Naive thymus-derived CD8-positive, alpha-beta T cell (primary cell): Measurements from ENCODE around the gene CD44. TPM values are rescaled to one million over a fixed set of nuclear protein-coding genes. Genes with fewer than 3 reads are reported as not detected.
A peak's percentile ranks its signal among the peaks of the same experiment; 100 is the strongest.

Experiments used
- ATAC-seq, 2 donors: fragments of 150-1000 bp; cut with Tn5 transposase in 1 of 2; sonication (Bioruptor Pico), chemical (Tn5 transposase) in 1 of 2; 1 replicate in 1 of 2; 2 replicates in 1 of 2; pipeline ENCODE4 v1.10.0; 2021; ENCODE audit warnings: mild to moderate bottlenecking in 2 of 2, moderate library complexity in 2 of 2
- POLR2A ChIA-PET: fragments of 350-600 bp; sonication (Branson Sonifier 250); formaldehyde crosslinking; loops from one replicate; lab custom pipeline; 2021; ENCODE audit warnings: antibody characterized with exemption; lab: Charles Lee
- DNase-seq, 10 donors: peaks; one replicate each; pipeline versions ENCODE4 v3.0.0 to v3.0.0-alpha.2; 2020 to 2022
- H3K27ac Mint-ChIP-seq, 10 donors: one replicate each; pipeline ENCODE4 v1.8.0; 2020 to 2022; ENCODE audit warnings: mild to moderate bottlenecking in 10 of 10, mixed read lengths in 10 of 10, moderate library complexity in 4 of 10, inconsistent platforms in 1 of 10
- H3K27me3 Mint-ChIP-seq, 5 donors: one replicate each; pipeline ENCODE4 v1.8.0; 2021 to 2022; ENCODE audit warnings: mixed read lengths in 5 of 5
- H3K36me3 Mint-ChIP-seq, 3 donors: one replicate each; pipeline ENCODE4 v1.8.0; 2020 to 2022; ENCODE audit warnings: mixed read lengths in 3 of 3, mild to moderate bottlenecking in 2 of 3, inconsistent platforms in 1 of 3
- H3K4me1 Mint-ChIP-seq, 4 donors: one replicate each; pipeline ENCODE4 v1.8.0; 2021 to 2022; ENCODE audit warnings: mixed read lengths in 4 of 4
- H3K4me3 Mint-ChIP-seq, 10 donors: one replicate each; pipeline ENCODE4 v1.8.0; 2020 to 2022; ENCODE audit warnings: mild to moderate bottlenecking in 10 of 10, mixed read lengths in 10 of 10, moderate library complexity in 6 of 10, inconsistent platforms in 1 of 10
- H3K9me3 Mint-ChIP-seq, 9 donors: one replicate each; pipeline ENCODE4 v1.8.0; 2020 to 2022; ENCODE audit warnings: mixed read lengths in 9 of 9, mild to moderate bottlenecking in 3 of 9, inconsistent platforms in 1 of 9, moderate library complexity in 1 of 9
- polyA plus RNA-seq, 3 donors: library from polyadenylated mRNA; unstranded; fragments of 300-500 nt; fragmentation: Illumina TruSeq; gene quantifications; one replicate each; pipeline ENCODE4 v1.2.3, GENCODE V29; 2021
- total RNA-seq, 8 experiments: library from RNA in 2 of 8; stranded (reverse) in 2 of 8; gene quantifications; one replicate each; pipeline ENCODE4 v1.2.3 and lab custom pipeline; 2021 to 2026

The CD44 gene
- total and polyA plus RNA-seq, 5 experiments from 2014 or later, result 291 to 703 (median 291) TPM

GRCh38 chr11:35131886-35132285, 7.1 kb upstream of the CD44 start:
- no peaks in the 10 kb centered on the region for H3K27me3 Mint-ChIP-seq
- H3K9me3 Mint-ChIP-seq, result peaks cover 0 to 3% (median 0%) of the 10 kb centered on the region in 9 donors
- H3K4me1 Mint-ChIP-seq, result peaks cover 16 to 37% (median 28%) of the 10 kb centered on the region in 4 donors
- peak overlapping the region in 4 of 10 donors; percentile 4 to 39 (median 20) for H3K4me3 Mint-ChIP-seq
- POLR2A ChIA-PET, result interaction anchor here (0.9 kb wide), 1 partner anchor 45 kb away, joined by 3 read pairs; no protein-coding TSS in a partner anchor
- H3K36me3 Mint-ChIP-seq, result no peaks in the 10 kb centered on the region
- ATAC-seq (peak; percentile 64 to 65), DNase-seq (no peak)
- H3K27ac Mint-ChIP-seq, result peak overlapping the region in 8 of 10 donors; percentile 5 to 75 (median 41)

DNA sequence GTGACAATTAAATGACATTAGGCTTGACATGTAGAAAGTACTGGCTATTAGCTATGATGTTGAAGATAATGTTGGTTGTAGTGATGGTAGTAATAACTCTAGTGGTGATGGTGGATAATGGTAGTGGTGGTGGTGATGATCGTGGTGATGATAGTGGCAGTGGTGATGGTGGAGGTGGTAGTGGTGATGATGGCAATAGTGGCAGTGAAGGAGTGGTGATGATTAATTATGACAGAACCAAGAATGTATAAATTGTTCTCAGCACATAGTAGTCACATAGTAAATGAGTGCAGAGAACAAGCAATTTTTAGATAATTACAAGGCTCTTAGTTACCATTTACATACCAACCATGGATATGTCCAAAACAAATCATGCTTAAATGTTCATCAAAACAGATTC, 5.3 kb upstream of the CD44 start:
- Mint-ChIP-seq H3K4me1 (peaks cover 26 to 49% (median 43%) of the 10 kb centered on the region in 4 donors), H3K27me3 (no peaks in the 10 kb centered on the region), H3K9me3 (peaks cover 0 to 3% (median 0%) of the 10 kb centered on the region in 9 donors), H3K4me3 (no peak overlapping the region), H3K36me3 (no peaks in the 10 kb centered on the region), H3K27ac (peak overlapping the region in 1 of 10 donors; percentile 18)
- POLR2A ChIA-PET, result interaction anchor here (1.0 kb wide), 1 partner anchor 83 kb away, joined by 3 read pairs; no protein-coding TSS in a partner anchor
- DNase-seq (no peak), ATAC-seq (no peak)

- no peak overlapping the region for H3K4me3 Mint-ChIP-seq
- ATAC-seq (no peak), DNase-seq (no peak)
- POLR2A ChIA-PET, result interaction anchor here (1.4 kb wide), 1 partner anchor 56 kb away, joined by 4 read pairs; no protein-coding TSS in a partner anchor
- peaks cover 0 to 3% (median 0%) of the 10 kb centered on the region in 9 donors for H3K9me3 Mint-ChIP-seq
- peaks cover 26 to 50% (median 46%) of the 10 kb centered on the region in 4 donors for H3K4me1 Mint-ChIP-seq
- peak overlapping the region in 1 of 10 donors; percentile 28 for H3K27ac Mint-ChIP-seq
- peaks cover 0 to 5% (median 0%) of the 10 kb centered on the region in 3 donors for H3K36me3 Mint-ChIP-seq
- peaks cover 0 to 2% (median 0%) of the 10 kb centered on the region in 5 donors for H3K27me3 Mint-ChIP-seq
Observed at GRCh38 chr11:35134403-35135148, 4.4 kb upstream of the CD44 start.

- Mint-ChIP-seq H3K27me3 (peaks cover 0 to 2% (median 0%) of the 10 kb centered on the region in 5 donors), H3K27ac (no peak overlapping the region), H3K4me1 (peaks cover 26 to 50% (median 49%) of the 10 kb centered on the region in 4 donors), H3K9me3 (peaks cover 0 to 3% (median 0%) of the 10 kb centered on the region in 9 donors), H3K4me3 (no peak overlapping the region), H3K36me3 (peaks cover 0 to 6% (median 0%) of the 10 kb centered on the region in 3 donors)
- DNase-seq (no peak), ATAC-seq (no peak)
- POLR2A ChIA-PET, result interaction anchor here (1.4 kb wide), 1 partner anchor 57 kb away, joined by 4 read pairs; no protein-coding TSS in a partner anchor
Observed at GRCh38 chr11:35135222-35135621, 3.7 kb upstream of the CD44 start.

DNA sequence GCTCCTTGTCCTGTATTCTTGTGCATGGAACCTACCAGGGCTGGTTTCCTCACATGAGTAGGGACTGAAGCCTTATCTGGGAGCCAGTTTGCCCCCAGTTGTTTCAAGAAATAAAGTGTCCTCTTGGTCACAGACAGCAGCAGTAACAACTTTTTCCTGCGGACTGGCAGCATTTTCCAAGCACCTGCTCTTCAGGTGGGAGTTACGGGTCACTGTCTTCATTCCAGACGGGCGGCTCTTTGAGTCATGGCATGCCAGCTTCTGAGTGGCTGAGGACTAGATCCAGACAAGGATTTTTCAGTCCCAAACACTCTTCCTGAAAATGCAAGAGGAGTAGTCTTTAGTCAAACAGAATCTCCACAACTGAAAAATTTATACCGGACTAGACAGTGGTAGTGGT, 2.7 kb upstream of the CD44 start:
- no peak for DNase-seq
- Mint-ChIP-seq H3K9me3 (peaks cover 0 to 3% (median 0%) of the 10 kb centered on the region in 9 donors), H3K36me3 (peaks cover 2 to 6% (median 3%) of the 10 kb centered on the region in 3 donors), H3K4me3 (no peak overlapping the region), H3K27ac (peak overlapping the region in 4 of 10 donors; percentile 18 to 95 (median 78)), H3K4me1 (peaks cover 27 to 53% (median 46%) of the 10 kb centered on the region in 4 donors), H3K27me3 (peaks cover 0 to 2% (median 0%) of the 10 kb centered on the region in 5 donors)
- ATAC-seq, result no peak
- POLR2A ChIA-PET, result interaction anchor here (0.9 kb wide), 2 partner anchors 41 to 101 kb away, joined by 3 read pairs; no protein-coding TSS in a partner anchor

- Mint-ChIP-seq H3K27ac (peak overlapping the region; percentile 92 to 99 (median 96)), H3K4me3 (peak overlapping the region; percentile 86 to 100 (median 97)), H3K36me3 (peaks cover 6 to 9% (median 7%) of the 10 kb centered on the region in 3 donors), H3K27me3 (peaks cover 0 to 2% (median 0%) of the 10 kb centered on the region in 5 donors), H3K9me3 (peaks cover 0 to 3% (median 0%) of the 10 kb centered on the region in 9 donors), H3K4me1 (peaks cover 23 to 53% (median 45%) of the 10 kb centered on the region in 4 donors)
- POLR2A ChIA-PET, result interaction anchor here (0.7 to 6.9 kb wide), 11 partner anchors 12 to 168 kb away, joined by 3 to 163 read pairs (median 11); no protein-coding TSS in a partner anchor
- ATAC-seq, result no peak
- no peak for DNase-seq
Observed at GRCh38 chr11:35138058-35138457, 913 bp upstream of the CD44 start.

GRCh38 chr11:35138606-35138942, 397 bp upstream of the CD44 start:
- peak overlapping the region; percentile 86 to 100 (median 97) for H3K4me3 Mint-ChIP-seq
- POLR2A ChIA-PET, result interaction anchor here (0.7 to 6.9 kb wide), 19 partner anchors 12 to 1087 kb away, joined by 3 to 163 read pairs (median 6); partner anchors contain the start of gene CAPRIN1

DNA sequence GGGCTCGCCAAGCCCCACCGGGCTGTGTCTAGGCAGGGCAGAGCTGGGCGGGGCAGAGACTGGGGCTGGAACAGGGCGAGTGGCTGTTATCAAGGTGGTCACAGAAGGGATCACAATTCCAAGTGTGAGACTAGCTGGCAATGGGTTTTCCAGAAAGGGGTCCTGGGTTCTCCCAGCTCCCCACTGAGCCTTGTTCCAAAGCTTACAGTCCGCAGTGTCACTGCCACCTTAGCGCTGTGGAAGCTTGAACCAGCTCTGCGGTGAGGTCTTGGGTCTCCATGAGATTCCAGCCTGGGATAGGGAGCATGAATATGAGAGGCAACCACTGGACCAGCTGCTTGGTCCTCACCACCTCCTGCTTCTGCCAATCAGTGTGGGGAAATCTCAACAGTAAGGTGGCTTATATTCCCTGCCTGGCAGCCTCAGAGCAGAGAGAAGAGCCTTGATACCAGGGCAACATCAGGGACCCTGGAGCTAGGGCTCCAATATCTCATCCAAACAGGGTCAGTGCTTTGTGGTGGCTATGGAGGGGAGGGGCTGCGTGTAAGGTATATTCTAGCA, 831 bp downstream of the CD44 start:
- peaks cover 0 to 1% (median 0%) of the 10 kb centered on the region in 9 donors for H3K9me3 Mint-ChIP-seq
- peaks cover 6 to 14% (median 14%) of the 10 kb centered on the region in 3 donors for H3K36me3 Mint-ChIP-seq
- peaks cover 0 to 2% (median 0%) of the 10 kb centered on the region in 5 donors for H3K27me3 Mint-ChIP-seq
- DNase-seq, result no peak
- POLR2A ChIA-PET, result interaction anchor here (0.5 to 6.9 kb wide), 34 partner anchors 10 to 1088 kb away, joined by 3 to 163 read pairs (median 5); partner anchors contain the start of gene CAPRIN1
- H3K4me1 Mint-ChIP-seq, result peaks cover 33 to 66% (median 57%) of the 10 kb centered on the region in 4 donors
- peak overlapping the region; percentile 86 to 100 (median 97) for H3K4me3 Mint-ChIP-seq
- peak overlapping the region; percentile 92 to 99 (median 96) for H3K27ac Mint-ChIP-seq
- ATAC-seq, result peak in 1 of 2 donors; percentile 2

More at GRCh38 chr11:35138606-35138942, 397 bp upstream of the CD44 start:
- ATAC-seq, result no peak
- Mint-ChIP-seq H3K27me3 (peaks cover 0 to 2% (median 0%) of the 10 kb centered on the region in 5 donors), H3K4me1 (peaks cover 25 to 55% (median 48%) of the 10 kb centered on the region in 4 donors), H3K9me3 (peaks cover 0 to 2% (median 0%) of the 10 kb centered on the region in 9 donors), H3K27ac (peak overlapping the region; percentile 92 to 99 (median 96)), H3K36me3 (peaks cover 6 to 9% (median 7%) of the 10 kb centered on the region in 3 donors)
- no peak for DNase-seq

GRCh38 chr11:35141071-35141470, 2.1 kb downstream of the CD44 start:
- Mint-ChIP-seq H3K27ac (peak overlapping the region; percentile 92 to 99 (median 96)), H3K4me1 (peaks cover 43 to 79% (median 70%) of the 10 kb centered on the region in 4 donors), H3K4me3 (peak overlapping the region; percentile 86 to 100 (median 97)), H3K27me3 (peaks cover 0 to 2% (median 0%) of the 10 kb centered on the region in 5 donors), H3K9me3 (peaks cover 0 to 1% (median 0%) of the 10 kb centered on the region in 9 donors), H3K36me3 (peaks cover 6 to 26% (median 18%) of the 10 kb centered on the region in 3 donors)
- POLR2A ChIA-PET, result interaction anchor here (0.6 to 6.9 kb wide), 10 partner anchors 9 to 142 kb away, joined by 3 to 163 read pairs (median 16); no protein-coding TSS in a partner anchor
- ATAC-seq (no peak), DNase-seq (no peak)

- Mint-ChIP-seq H3K27ac (peak overlapping the region; percentile 92 to 99 (median 96)), H3K27me3 (peaks cover 0 to 2% (median 0%) of the 10 kb centered on the region in 5 donors), H3K4me1 (peaks cover 48 to 84% (median 75%) of the 10 kb centered on the region in 4 donors), H3K9me3 (peaks cover 0 to 1% (median 0%) of the 10 kb centered on the region in 9 donors), H3K4me3 (peak overlapping the region; percentile 86 to 100 (median 97)), H3K36me3 (peaks cover 6 to 31% (median 21%) of the 10 kb centered on the region in 3 donors)
- POLR2A ChIA-PET, result interaction anchor here (0.9 to 6.9 kb wide), 7 partner anchors 11 to 138 kb away, joined by 3 to 163 read pairs (median 23); no protein-coding TSS in a partner anchor
- DNase-seq (peak in 1 of 10 donors; percentile 71), ATAC-seq (no peak)
Observed at GRCh38 chr11:35141571-35141971, 2.6 kb downstream of the CD44 start.

- H3K36me3 Mint-ChIP-seq, result peaks cover 6 to 37% (median 24%) of the 10 kb centered on the region in 3 donors
Observed at GRCh38 chr11:35142481-35143075, 3.6 kb downstream of the CD44 start.

More at GRCh38 chr11:35142481-35143075, 3.6 kb downstream of the CD44 start:
- Mint-ChIP-seq H3K27me3 (peaks cover 0 to 2% (median 0%) of the 10 kb centered on the region in 5 donors), H3K4me3 (peak overlapping the region; percentile 86 to 100 (median 97)), H3K4me1 (peaks cover 49 to 87% (median 77%) of the 10 kb centered on the region in 4 donors), H3K27ac (peak overlapping the region; percentile 63 to 99 (median 94)), H3K9me3 (peaks cover 0 to 1% (median 0%) of the 10 kb centered on the region in 9 donors)
- POLR2A ChIA-PET, result interaction anchor here (1.0 to 6.9 kb wide), 5 partner anchors 10 to 163 kb away, joined by 3 to 163 read pairs (median 39); no protein-coding TSS in a partner anchor
- DNase-seq, result peak in 2 of 10 donors; percentile 39 to 70
- ATAC-seq, result no peak
